ENCODE data around the gene HLA-DPB1.
"Not testable (repeated sequence)": the region's sequence is repeated elsewhere in the genome, so short reads cannot be mapped to it uniquely, and the experiment has no call there.

HLA-DPB1 gene

DNA sequence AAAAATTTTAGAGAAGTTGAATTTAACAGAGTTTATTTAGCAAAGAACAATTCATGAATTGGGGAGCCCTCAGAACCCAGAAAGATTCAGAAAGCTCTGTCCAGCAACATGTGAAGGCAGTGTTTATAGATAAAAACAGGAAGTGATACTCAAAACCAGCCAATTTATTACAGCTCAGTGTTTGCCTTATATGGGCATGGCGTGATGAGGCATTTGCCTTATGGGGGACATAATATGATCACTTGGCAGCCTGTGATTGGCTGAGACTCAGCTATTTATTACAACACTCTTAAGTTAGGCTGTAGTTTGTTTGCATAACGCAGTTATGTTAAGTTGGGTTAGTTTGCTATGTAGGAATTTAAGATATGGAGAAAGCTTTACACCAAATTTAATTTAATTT lies 13.8 kb upstream of the HLA-DPB1 start:
- peak; percentile 48 for DNase-seq (ENCODE audit: low read depth)
- no peak overlapping the region for H3K4me3 ChIP-seq (ENCODE audit: control insufficient read depth, low read depth, low read length)
- TF ChIP-seq CTCF (conservative IDR thresholded peaks at IDR 0.05; ENCODE audit: control insufficient read depth, insufficient read depth, low read depth, low read length): no peak

DNA sequence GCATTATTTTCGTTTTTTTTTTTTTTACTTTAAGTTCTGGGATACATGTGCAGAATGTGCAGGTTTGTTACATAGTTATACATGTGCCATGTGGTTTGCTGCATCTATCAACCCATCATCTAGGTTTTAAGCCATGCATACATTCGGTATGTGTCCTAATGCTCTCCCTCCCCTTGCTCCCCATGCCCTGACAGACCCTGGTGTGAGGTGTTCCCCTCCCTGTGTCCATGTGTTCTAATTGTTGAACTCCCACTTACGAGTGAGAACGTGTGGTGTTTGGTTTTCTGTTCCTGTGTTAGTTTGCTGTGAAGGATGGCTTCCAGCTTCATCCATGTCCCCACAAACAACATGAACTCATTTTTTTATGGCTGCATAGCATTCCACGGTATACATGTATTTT lies 12.4 kb upstream of the HLA-DPB1 start:
- DNase-seq (ENCODE audit: low read depth); H3K4me3 ChIP-seq (ENCODE audit: control insufficient read depth, low read depth, low read length): not testable (repeated sequence)

- H3K4me3 ChIP-seq (ENCODE audit: control insufficient read depth, low read depth, low read length): no peak overlapping the region
- no peak for DNase-seq (ENCODE audit: low read depth)
- TF ChIP-seq CTCF (conservative IDR thresholded peaks at IDR 0.05; ENCODE audit: control insufficient read depth, insufficient read depth, low read depth, low read length): no peak
Measured at GRCh38 chr6:33064723-33065122, 11.1 kb upstream of the HLA-DPB1 start.

DNA sequence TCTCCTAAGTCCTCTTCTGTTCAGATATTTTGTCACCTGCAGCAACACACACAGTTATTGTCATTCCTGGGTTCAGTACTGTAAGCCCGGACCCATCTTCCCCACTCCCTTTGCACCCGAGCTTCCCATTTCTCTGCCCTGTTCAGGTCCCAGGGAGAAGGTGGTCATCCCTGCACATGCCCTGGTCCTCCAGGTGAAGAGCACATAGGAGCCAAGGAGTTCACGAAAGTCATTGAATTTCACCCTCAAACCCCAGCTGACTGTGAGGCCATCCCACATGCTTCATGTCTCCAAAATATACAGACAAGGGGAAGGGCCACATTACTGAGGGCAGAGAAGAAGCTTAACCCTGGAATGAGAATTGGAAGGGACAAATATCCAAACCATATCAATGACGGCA lies 10.5 kb upstream of the HLA-DPB1 start:
- no peak overlapping the region for H3K4me3 ChIP-seq (ENCODE audit: control insufficient read depth, low read depth, low read length)
- DNase-seq (ENCODE audit: low read depth): no peak
- TF ChIP-seq CTCF (conservative IDR thresholded peaks at IDR 0.05; ENCODE audit: control insufficient read depth, insufficient read depth, low read depth, low read length): no peak

DNA sequence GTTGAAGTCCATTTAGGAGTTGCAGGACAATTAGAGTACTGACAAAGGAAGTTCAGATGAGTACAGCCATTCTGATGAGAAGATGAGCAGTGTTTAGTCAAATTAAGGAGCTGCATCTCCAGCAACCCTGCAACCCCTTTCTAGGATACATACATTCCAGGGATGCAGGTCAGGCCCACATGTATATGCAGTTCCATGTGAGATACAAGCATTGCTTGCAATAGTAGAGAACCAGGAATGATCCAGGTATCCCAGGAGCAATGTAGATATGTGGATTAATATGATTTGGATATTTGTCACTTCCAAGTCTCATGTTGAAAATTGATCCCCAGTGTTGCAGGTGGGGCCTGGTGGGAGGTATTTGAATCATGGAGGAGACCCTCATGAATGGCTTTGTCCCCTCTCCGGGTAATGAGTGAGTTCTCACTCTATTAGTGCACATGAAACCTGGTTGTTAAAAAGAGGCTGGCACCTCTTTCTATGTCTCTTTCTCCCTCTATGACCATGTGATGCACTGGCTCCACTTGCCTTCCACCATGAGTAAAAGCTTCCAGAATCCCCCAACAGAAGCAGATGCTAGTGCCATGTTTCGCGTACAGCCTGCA lies 8.8 kb upstream of the HLA-DPB1 start:
- H3K4me3 ChIP-seq (ENCODE audit: control insufficient read depth, low read depth, low read length): no peak overlapping the region
- TF ChIP-seq CTCF (conservative IDR thresholded peaks at IDR 0.05; ENCODE audit: control insufficient read depth, insufficient read depth, low read depth, low read length): no peak
- no peak for DNase-seq (ENCODE audit: low read depth)

- no peak for DNase-seq (ENCODE audit: low read depth)
- H3K4me3 ChIP-seq (ENCODE audit: control insufficient read depth, low read depth, low read length): no peak overlapping the region
- TF ChIP-seq CTCF (conservative IDR thresholded peaks at IDR 0.05; ENCODE audit: control insufficient read depth, insufficient read depth, low read depth, low read length): no peak
Measured at GRCh38 chr6:33069021-33069738, 6.6 kb upstream of the HLA-DPB1 start.

- H3K4me3 ChIP-seq (ENCODE audit: control insufficient read depth, low read depth, low read length): no peak overlapping the region
- no peak for DNase-seq (ENCODE audit: low read depth)
- TF ChIP-seq CTCF (conservative IDR thresholded peaks at IDR 0.05; ENCODE audit: control insufficient read depth, insufficient read depth, low read depth, low read length): no peak
Measured at GRCh38 chr6:33070909-33071308, 4.9 kb upstream of the HLA-DPB1 start.
